Neural progenitor cell (in vitro differentiated cells): ENCODE results near the gene NCOA3.

ENCODE experiments used
- EZH2 ChIP-seq: fragments of 200-600 bp; sonication (generic); IDR thresholded peaks from 2 replicates; pipeline ENCODE4 v1.6.1; 2017; ENCODE audit warnings: antibody characterized with exemption, mild to moderate bottlenecking, moderate library complexity
- EZH2phosphoT487 ChIP-seq: fragments of 200-600 bp; sonication (generic); IDR thresholded peaks from 2 replicates; pipeline ENCODE4 v1.6.1; 2017; ENCODE audit warnings: antibody characterized with exemption
- TF ChIP-seq, protein P1 (sequence below): fragments of 200-600 bp; sonication (generic); IDR thresholded peaks from 2 replicates; pipeline ENCODE4 v1.5.1; 2017; ENCODE audit warnings: antibody characterized with exemption, mild to moderate bottlenecking

GRCh38 chr20:47534405-47534804, 32.7 kb downstream of the NCOA3 start:
- TF ChIP-seq, protein P1, sequence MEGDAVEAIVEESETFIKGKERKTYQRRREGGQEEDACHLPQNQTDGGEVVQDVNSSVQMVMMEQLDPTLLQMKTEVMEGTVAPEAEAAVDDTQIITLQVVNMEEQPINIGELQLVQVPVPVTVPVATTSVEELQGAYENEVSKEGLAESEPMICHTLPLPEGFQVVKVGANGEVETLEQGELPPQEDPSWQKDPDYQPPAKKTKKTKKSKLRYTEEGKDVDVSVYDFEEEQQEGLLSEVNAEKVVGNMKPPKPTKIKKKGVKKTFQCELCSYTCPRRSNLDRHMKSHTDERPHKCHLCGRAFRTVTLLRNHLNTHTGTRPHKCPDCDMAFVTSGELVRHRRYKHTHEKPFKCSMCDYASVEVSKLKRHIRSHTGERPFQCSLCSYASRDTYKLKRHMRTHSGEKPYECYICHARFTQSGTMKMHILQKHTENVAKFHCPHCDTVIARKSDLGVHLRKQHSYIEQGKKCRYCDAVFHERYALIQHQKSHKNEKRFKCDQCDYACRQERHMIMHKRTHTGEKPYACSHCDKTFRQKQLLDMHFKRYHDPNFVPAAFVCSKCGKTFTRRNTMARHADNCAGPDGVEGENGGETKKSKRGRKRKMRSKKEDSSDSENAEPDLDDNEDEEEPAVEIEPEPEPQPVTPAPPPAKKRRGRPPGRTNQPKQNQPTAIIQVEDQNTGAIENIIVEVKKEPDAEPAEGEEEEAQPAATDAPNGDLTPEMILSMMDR = no peak
- TF ChIP-seq EZH2 = no peak
- no peak for TF ChIP-seq EZH2phosphoT487
